GM23338 (cell line): ENCODE measurements around the gene TMTC4. TPM values are rescaled to one million over a fixed set of nuclear protein-coding genes. Genes with fewer than 3 reads are reported as not detected.
"Not testable (repeated sequence)": the region's sequence is repeated elsewhere in the genome, so short reads cannot be mapped to it uniquely, and the experiment has no call there.

ENCODE experiments used
- ATAC-seq: fragments of 200-7000 bp; cut with Tn5 transposase; 3 replicates; pipeline ENCODE4 v1.9.1; 2020
- DNase-seq: peaks from one replicate; pipeline ENCODE4 v3.0.0-alpha.2; 2015; ENCODE audit warnings: low spot score
- H2AFZ ChIP-seq: fragments of 200-600 bp; sonication (generic); 2 replicates; pipeline ENCODE4 v1.8.0; 2016; ENCODE audit warnings: antibody characterized with exemption, mild to moderate bottlenecking, moderate library complexity
- H3F3A ChIP-seq: fragments of 200-600 bp; sonication (generic); replicated peaks from 2 replicates; pipeline ENCODE4 v1.8.0; 2017; ENCODE audit warnings: antibody characterized with exemption, mixed run types, low read depth
- H3K27ac ChIP-seq: fragments of 200-600 bp; sonication (generic); 2 replicates; pipeline ENCODE4 v1.6.1; 2016; ENCODE audit warnings: low read depth
- H3K27me3 ChIP-seq: fragments of 200-600 bp; sonication (generic); 2 replicates; pipeline ENCODE4 v1.8.0; 2016; ENCODE audit warnings: mild to moderate bottlenecking, mixed run types, moderate library complexity; ENCODE audit not compliant: insufficient read depth
- H3K36me3 ChIP-seq: fragments of 200-600 bp; sonication (generic); 2 replicates; pipeline ENCODE4 v1.8.0; 2016; ENCODE audit warnings: mild to moderate bottlenecking; ENCODE audit not compliant: insufficient read depth
- H3K4me1 ChIP-seq: fragments of 200-600 bp; sonication (generic); 2 replicates; pipeline ENCODE4 v1.8.0; 2016; ENCODE audit warnings: mild to moderate bottlenecking, moderate library complexity; ENCODE audit not compliant: insufficient read depth
- H3K4me2 ChIP-seq: fragments of 200-600 bp; sonication (generic); 2 replicates; pipeline ENCODE4 v1.7.1; 2017; ENCODE audit warnings: mixed run types
- H3K4me3 ChIP-seq: fragments of 200-600 bp; sonication (generic); 2 replicates; pipeline ENCODE4 v1.6.1; 2016; ENCODE audit warnings: mixed run types
- H3K79me2 ChIP-seq: fragments of 200-600 bp; sonication (generic); replicated peaks from 2 replicates; pipeline ENCODE4 v1.8.0; 2017; ENCODE audit warnings: mild to moderate bottlenecking; ENCODE audit not compliant: insufficient read depth
- H3K9me2 ChIP-seq: fragments of 200-600 bp; sonication (generic); 2 replicates; pipeline ENCODE4 v1.8.0; 2017; ENCODE audit not compliant: insufficient read depth
- H4K20me1 ChIP-seq: fragments of 200-600 bp; sonication (generic); replicated peaks from 2 replicates; pipeline ENCODE4 v1.8.0; 2017; ENCODE audit warnings: mild to moderate bottlenecking; ENCODE audit not compliant: insufficient read depth
- H3K27ac Mint-ChIP-seq: 2 replicates; pipeline ENCODE4 v1.8.0; 2020; ENCODE audit warnings: inconsistent platforms, mild to moderate bottlenecking, moderate library complexity, mixed read lengths
- H3K27me3 Mint-ChIP-seq: 3 replicates; pipeline ENCODE4 v1.8.0; 2022; ENCODE audit warnings: low read depth, mild to moderate bottlenecking, moderate library complexity, mixed read lengths, inconsistent platforms; ENCODE audit not compliant: insufficient read depth, poor library complexity
- H3K36me3 Mint-ChIP-seq: 3 replicates; pipeline ENCODE4 v1.8.0; 2021; ENCODE audit warnings: low read depth, mild to moderate bottlenecking, inconsistent platforms, moderate library complexity, mixed read lengths
- H3K4me1 Mint-ChIP-seq: 3 replicates; pipeline ENCODE4 v1.8.0; 2020; ENCODE audit warnings: mild to moderate bottlenecking, inconsistent platforms, mixed read lengths
- H3K4me3 Mint-ChIP-seq: 3 replicates; pipeline ENCODE4 v1.8.0; 2021; ENCODE audit warnings: moderate library complexity, mild to moderate bottlenecking, inconsistent platforms, mixed read lengths
- H3K9me3 Mint-ChIP-seq: 3 replicates; pipeline ENCODE4 v1.8.0; 2020; ENCODE audit warnings: moderate library complexity, mild to moderate bottlenecking, inconsistent platforms, mixed read lengths
- CREB1 ChIP-seq: fragments of 250-450 bp; sonication (Bioruptor Pico); IDR thresholded peaks from 2 replicates; pipeline ENCODE4 v1.5.0; 2020; ENCODE audit warnings: low read depth, mild to moderate bottlenecking, moderate library complexity
- JUNB ChIP-seq: IDR thresholded peaks from one replicate; pipeline ENCODE4 v1.6.1; 2016; ENCODE audit warnings: antibody characterized with exemption; ENCODE audit not compliant: unreplicated experiment
- ZNF462 ChIP-seq: fragments of 250-450 bp; sonication (Bioruptor Pico); IDR thresholded peaks from 2 replicates; pipeline ENCODE4 v1.5.0; 2020; ENCODE audit warnings: mild to moderate bottlenecking, moderate library complexity
- polyA plus RNA-seq: library from polyadenylated mRNA; unstranded; fragments of >200 nt; fragmentation: Nextera tagmentation; extraction: Ambion mirVana; gene quantifications from 2 replicates; pipeline ENCODE4 v1.2.1, GENCODE V29; 2016
- total RNA-seq: library from RNA; depleted of rRNA; stranded (reverse); fragments of >200 nt; shearing (Covaris generic); gene quantifications from 2 replicates; pipeline ENCODE4 v1.2.3, GENCODE V29; 2014

The TMTC4 gene
- total and polyA plus RNA-seq, 2 experiments from 2014 or later, result 21.9 to 50.0 TPM

- no peaks in the 10 kb centered on the region for H3F3A ChIP-seq
- no peaks in the 10 kb centered on the region for H4K20me1 ChIP-seq
- peaks cover 11% of the 10 kb centered on the region; the same call in 1 of the 2 replicates for H3K9me2 ChIP-seq
- H3K27me3 ChIP-seq, result peaks cover 13% of the 10 kb centered on the region
- H3K4me1 Mint-ChIP-seq, result peaks cover 12% of the 10 kb centered on the region
- TF ChIP-seq JUNB (no peak), ZNF462 (CRISPR knock-in tag) (no peak), CREB1 (CRISPR knock-in tag) (no peak)
- DNase-seq, result no peak
- no peak for ATAC-seq
- no peak overlapping the region for H3K4me2 ChIP-seq
- no peaks in the 10 kb centered on the region; the same call in 1 of the 3 replicates for H3K9me3 Mint-ChIP-seq
- H3K4me3 Mint-ChIP-seq, result no peak overlapping the region
- H3K27ac ChIP-seq, result no peak overlapping the region
- peaks cover 3% of the 10 kb centered on the region; the same call in 1 of the 2 replicates for H3K4me1 ChIP-seq
- no peak overlapping the region for H3K27ac Mint-ChIP-seq
- peaks cover 8% of the 10 kb centered on the region for H3K27me3 Mint-ChIP-seq
- H2AFZ ChIP-seq, result no peak overlapping the region
- no peak overlapping the region for H3K4me3 ChIP-seq
- no peaks in the 10 kb centered on the region for H3K79me2 ChIP-seq
- H3K36me3 Mint-ChIP-seq, result peaks cover 3% of the 10 kb centered on the region; the same call in 1 of the 3 replicates
- no peaks in the 10 kb centered on the region for H3K36me3 ChIP-seq
Observed at GRCh38 chr13:100680131-100680530, 5.5 kb upstream of the TMTC4 start.

- Mint-ChIP-seq H3K36me3 (peaks cover 10% of the 10 kb centered on the region; the same call in 2 of the 3 replicates), H3K27me3 (peaks cover 17% of the 10 kb centered on the region), H3K4me1 (peaks cover 25% of the 10 kb centered on the region)
- H3K4me1 ChIP-seq, result peaks cover 12% of the 10 kb centered on the region
- H3K4me2 ChIP-seq, H3K4me3 ChIP-seq, H3K4me3 Mint-ChIP-seq, H3K36me3 ChIP-seq, H3K9me3 Mint-ChIP-seq, H3K27ac ChIP-seq, H3F3A ChIP-seq, H4K20me1 ChIP-seq, H2AFZ ChIP-seq, ATAC-seq, H3K9me2 ChIP-seq, DNase-seq, H3K27ac Mint-ChIP-seq: not testable (repeated sequence)
- peaks cover 13% of the 10 kb centered on the region for H3K27me3 ChIP-seq
- H3K79me2 ChIP-seq, result peaks cover 16% of the 10 kb centered on the region
Observed at GRCh38 chr13:100677128-100677527, 2.5 kb upstream of the TMTC4 start.
